ENCODE measurements around the gene RPL36. TPM values are rescaled to one million over a fixed set of nuclear protein-coding genes. Genes with fewer than 3 reads are reported as not detected.
"Not testable (repeated sequence)": the region's sequence is repeated elsewhere in the genome, so short reads cannot be mapped to it uniquely, and the experiment has no call there.

RPL36 gene
- total RNA-seq, 2 experiments from 2014 or later, result 1,036 to 1,058 TPM

DNA sequence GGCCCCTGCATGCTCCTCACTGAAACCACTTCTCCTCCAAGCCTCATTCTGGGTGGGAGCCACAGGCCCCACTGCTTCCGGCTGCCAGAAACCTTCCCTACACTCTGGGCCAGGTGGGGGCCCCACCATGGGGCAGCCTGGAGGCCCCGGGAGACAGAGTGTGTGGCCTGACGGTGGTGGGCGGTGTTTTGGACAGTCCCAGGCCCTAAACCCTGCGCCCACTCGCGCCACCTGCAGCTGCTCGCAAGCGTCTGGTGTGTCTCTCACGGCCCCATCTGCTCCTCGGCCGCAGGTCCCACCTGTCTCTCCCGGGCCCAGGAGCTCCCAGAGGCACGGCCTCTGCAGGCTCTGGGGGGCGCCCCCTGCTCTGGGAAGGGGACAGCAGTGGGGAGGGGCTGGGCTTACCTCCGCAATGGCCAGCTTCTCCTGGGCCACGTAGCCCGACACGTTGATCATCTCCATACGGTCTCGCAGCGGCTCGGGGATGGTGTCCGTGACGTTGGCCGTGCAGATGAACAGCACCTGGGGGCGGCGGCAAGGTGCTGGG lies 5.6 kb downstream of the RPL36 start:
- Mint-ChIP-seq H3K27ac (no peak overlapping the region), H3K4me3 (no peak overlapping the region), H3K27me3 (no peaks in the 10 kb centered on the region), H3K9me3 (no peaks in the 10 kb centered on the region), H3K4me1 (peaks cover 23% of the 10 kb centered on the region), H3K36me3 (ENCODE audit: low read depth) (peaks cover 54% of the 10 kb centered on the region)
- DNase-seq, result no peak
- POLR2A ChIA-PET, result interaction anchor here (0.9 kb wide), 1 partner anchor 23 kb away, joined by 4 read pairs; no protein-coding TSS in a partner anchor
- CTCF ChIA-PET, result no interaction called here

GRCh38 chr19:5696196-5697021 lies 6.3 kb downstream of the RPL36 start:
- peaks cover 54% of the 10 kb centered on the region for H3K36me3 Mint-ChIP-seq (ENCODE audit: low read depth)
- H3K4me1 Mint-ChIP-seq, result peaks cover 18% of the 10 kb centered on the region
- no peak overlapping the region for H3K27ac Mint-ChIP-seq
- POLR2A ChIA-PET, result interaction anchor here (0.9 to 2.8 kb wide), 2 partner anchors 17 to 22 kb away, joined by 4 to 10 read pairs; no protein-coding TSS in a partner anchor
- CTCF ChIA-PET, result no interaction called here
- H3K27me3 Mint-ChIP-seq, result no peaks in the 10 kb centered on the region
- DNase-seq, result no peak
- no peak overlapping the region for H3K4me3 Mint-ChIP-seq
- no peaks in the 10 kb centered on the region for H3K9me3 Mint-ChIP-seq

DNA sequence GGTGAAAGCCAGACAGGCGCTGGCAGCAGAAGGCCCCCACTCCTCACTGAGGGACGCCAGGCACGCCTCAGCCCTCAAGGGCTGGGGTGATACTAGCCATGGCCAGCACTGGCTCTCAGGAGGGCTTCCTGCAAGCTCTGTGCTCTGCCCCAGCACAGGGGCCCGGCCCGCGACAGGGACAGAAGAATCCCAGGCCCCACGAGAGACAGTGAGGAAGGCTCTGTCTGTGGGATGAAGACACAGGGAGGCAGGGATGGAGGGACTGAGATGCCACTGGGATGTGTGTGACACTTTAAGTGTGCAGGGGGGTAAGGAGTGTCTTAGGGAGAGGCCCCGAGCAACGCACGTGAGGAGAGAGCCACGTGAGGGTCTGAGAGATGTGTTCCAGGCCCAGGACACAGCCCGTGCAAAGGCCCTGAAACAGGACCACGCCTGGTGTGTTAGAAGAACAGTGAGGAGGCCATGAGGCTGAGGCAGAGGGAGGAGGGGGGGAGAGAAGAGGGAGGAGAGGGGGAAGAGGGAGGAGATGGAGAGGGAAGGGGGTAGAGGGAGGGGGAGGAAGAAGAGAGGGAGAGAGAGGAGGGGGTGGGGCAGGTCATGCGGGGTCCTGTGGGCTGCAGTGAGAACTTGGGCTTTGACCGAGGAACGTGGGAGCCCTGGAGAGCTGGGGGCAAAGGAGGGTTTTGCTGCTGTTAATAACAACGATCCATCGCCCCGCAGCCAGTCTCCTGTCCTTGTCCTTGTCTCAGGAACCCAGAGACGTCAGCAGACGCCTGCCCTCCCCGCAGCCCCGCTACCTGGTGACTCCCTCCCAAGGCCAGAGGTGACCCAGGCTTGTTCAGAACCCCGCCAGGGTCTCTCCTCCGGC lies 7.2 kb downstream of the RPL36 start:
- no peak overlapping the region for H3K27ac Mint-ChIP-seq
- H3K27me3 Mint-ChIP-seq, result no peaks in the 10 kb centered on the region
- no peak for DNase-seq
- no peaks in the 10 kb centered on the region for H3K9me3 Mint-ChIP-seq
- ChIA-PET CTCF (no interaction called here), POLR2A (interaction anchor here (2.2 to 2.8 kb wide), 2 partner anchors 11 to 16 kb away, joined by 7 to 10 read pairs; no protein-coding TSS in a partner anchor)
- H3K36me3 Mint-ChIP-seq (ENCODE audit: low read depth), result peaks cover 53% of the 10 kb centered on the region
- H3K4me3 Mint-ChIP-seq, result no peak overlapping the region
- peaks cover 13% of the 10 kb centered on the region for H3K4me1 Mint-ChIP-seq

DNA sequence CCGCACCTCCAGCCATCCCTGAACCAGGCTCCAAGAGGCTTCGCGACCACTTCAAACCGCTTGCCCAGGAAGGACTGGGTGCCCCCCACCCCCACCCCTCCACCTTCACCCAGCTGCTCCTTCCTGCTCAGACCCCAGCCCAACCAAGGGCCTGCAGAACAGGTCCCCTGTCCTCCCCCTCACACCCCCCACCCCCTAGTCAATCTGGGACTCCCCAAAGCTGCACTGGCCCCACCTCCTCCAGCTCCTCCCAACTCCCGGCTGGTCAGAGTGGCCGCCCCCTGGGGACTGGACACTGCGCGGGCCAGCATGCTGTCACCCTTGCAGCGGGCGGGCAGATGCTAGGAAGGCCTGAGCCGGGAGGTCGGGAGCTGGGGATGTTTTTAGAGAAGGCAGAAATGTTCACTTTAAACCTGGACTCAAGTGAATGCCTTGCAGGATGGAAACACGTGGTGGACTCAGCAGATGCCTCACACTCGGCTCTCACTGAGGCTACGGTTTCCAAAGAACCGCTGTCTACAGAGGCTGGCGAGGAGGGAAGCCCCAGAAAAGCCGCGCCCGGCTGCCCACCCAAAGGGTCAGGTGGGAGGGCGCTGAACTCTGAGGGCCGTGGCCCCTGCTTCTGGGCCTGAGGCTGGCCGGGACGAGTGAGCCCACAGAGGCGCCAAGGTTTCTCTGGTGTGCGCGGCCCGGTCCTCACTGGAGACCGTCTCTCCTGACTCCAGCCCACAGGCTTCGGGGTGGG lies 8.0 kb downstream of the RPL36 start:
- H3K9me3 Mint-ChIP-seq, result no peaks in the 10 kb centered on the region
- H3K27ac Mint-ChIP-seq, result no peak overlapping the region

GRCh38 chr19:5698635-5699422 lies 8.7 kb downstream of the RPL36 start:
- Mint-ChIP-seq H3K27ac (no peak overlapping the region), H3K27me3 (no peaks in the 10 kb centered on the region), H3K9me3 (no peaks in the 10 kb centered on the region), H3K4me3 (no peak overlapping the region), H3K4me1 (peaks cover 2% of the 10 kb centered on the region), H3K36me3 (ENCODE audit: low read depth) (peaks cover 49% of the 10 kb centered on the region)
- POLR2A ChIA-PET, result interaction anchor here (0.9 to 2.8 kb wide), 5 partner anchors 8 to 22 kb away, joined by 3 to 10 read pairs (median 6); partner anchors contain the start of genes CATSPERD and LONP1
- CTCF ChIA-PET, result no interaction called here
- no peak for DNase-seq

More for the DNA sequence above, 8.0 kb downstream of the RPL36 start:
- peaks cover 6% of the 10 kb centered on the region for H3K4me1 Mint-ChIP-seq
- POLR2A ChIA-PET, result interaction anchor here (2.2 to 2.8 kb wide), 2 partner anchors 10 to 15 kb away, joined by 7 to 10 read pairs; no protein-coding TSS in a partner anchor
- peaks cover 47% of the 10 kb centered on the region for H3K36me3 Mint-ChIP-seq (ENCODE audit: low read depth)
- no peak overlapping the region for H3K4me3 Mint-ChIP-seq
- H3K27me3 Mint-ChIP-seq, result no peaks in the 10 kb centered on the region
- DNase-seq, result no peak
- CTCF ChIA-PET, result no interaction called here

DNA sequence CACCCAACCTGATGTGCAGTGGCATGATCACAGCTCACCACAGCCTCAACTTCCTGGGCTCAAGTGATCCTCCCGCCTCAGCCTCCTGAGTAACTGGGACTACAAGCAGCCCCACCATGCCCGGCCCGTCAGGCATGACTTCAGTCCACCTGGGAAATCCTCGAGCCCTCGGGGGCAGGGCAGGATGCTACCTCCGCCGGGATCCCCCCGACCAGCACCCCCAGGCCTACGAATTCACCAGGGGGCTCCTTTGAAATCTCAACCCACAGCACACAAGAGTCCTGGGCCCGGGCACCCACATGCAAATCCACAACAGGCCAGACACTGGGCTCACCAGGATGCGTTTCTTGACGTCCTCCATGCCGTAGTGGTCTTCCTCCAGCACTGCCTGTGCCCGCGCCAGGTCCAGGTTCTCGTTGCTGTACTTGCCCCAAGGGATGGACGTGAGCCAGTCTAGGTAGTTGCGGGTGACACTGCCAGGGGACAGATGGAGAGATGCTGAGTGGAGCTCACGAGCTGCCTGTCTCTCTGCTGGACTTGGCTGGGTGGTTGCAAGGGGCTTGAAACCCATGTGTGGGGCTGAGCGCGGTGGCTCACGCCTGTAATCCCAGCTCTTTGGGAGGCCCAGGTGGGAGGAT lies 10.5 kb downstream of the RPL36 start:
- no peaks in the 10 kb centered on the region for H3K27me3 Mint-ChIP-seq
- DNase-seq, result no peak
- no peaks in the 10 kb centered on the region for H3K4me1 Mint-ChIP-seq
- H3K9me3 Mint-ChIP-seq, result no peaks in the 10 kb centered on the region
- ChIA-PET CTCF (interaction anchor here (1.5 kb wide), 1 partner anchor 11 kb away, joined by 6 read pairs; the partner anchor contains the start of gene RPL36), POLR2A (interaction anchor here (1.9 kb wide), 1 partner anchor 14 kb away, joined by 6 read pairs; no protein-coding TSS in a partner anchor)
- H3K4me3 Mint-ChIP-seq, result no peak overlapping the region
- no peak overlapping the region for H3K27ac Mint-ChIP-seq
- H3K36me3 Mint-ChIP-seq (ENCODE audit: low read depth), result peaks cover 47% of the 10 kb centered on the region

DNA sequence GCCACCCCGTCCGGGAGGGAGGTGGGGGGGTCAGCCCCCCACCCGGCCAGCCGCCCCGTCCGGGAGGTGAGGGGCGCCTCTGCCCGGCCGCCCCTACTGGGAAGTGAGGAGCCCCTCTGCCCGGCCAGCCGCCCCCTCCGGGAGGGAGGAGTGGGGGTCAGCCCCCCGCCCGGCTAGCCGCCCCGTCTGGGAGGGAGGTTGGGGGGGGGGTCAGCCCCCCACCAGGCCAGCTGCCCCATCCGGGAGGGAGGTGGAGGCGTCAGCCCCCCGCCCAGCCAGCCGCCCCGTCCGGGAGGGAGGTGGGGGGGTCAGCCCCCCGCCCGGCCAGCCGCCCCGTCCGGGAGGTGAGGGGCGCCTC lies 11.9 kb downstream of the RPL36 start:
- DNase-seq, H3K27me3 Mint-ChIP-seq, POLR2A ChIA-PET, H3K27ac Mint-ChIP-seq, H3K4me1 Mint-ChIP-seq, H3K4me3 Mint-ChIP-seq, H3K9me3 Mint-ChIP-seq, CTCF ChIA-PET: not testable (repeated sequence)
- peaks cover 46% of the 10 kb centered on the region for H3K36me3 Mint-ChIP-seq (ENCODE audit: low read depth)

DNA sequence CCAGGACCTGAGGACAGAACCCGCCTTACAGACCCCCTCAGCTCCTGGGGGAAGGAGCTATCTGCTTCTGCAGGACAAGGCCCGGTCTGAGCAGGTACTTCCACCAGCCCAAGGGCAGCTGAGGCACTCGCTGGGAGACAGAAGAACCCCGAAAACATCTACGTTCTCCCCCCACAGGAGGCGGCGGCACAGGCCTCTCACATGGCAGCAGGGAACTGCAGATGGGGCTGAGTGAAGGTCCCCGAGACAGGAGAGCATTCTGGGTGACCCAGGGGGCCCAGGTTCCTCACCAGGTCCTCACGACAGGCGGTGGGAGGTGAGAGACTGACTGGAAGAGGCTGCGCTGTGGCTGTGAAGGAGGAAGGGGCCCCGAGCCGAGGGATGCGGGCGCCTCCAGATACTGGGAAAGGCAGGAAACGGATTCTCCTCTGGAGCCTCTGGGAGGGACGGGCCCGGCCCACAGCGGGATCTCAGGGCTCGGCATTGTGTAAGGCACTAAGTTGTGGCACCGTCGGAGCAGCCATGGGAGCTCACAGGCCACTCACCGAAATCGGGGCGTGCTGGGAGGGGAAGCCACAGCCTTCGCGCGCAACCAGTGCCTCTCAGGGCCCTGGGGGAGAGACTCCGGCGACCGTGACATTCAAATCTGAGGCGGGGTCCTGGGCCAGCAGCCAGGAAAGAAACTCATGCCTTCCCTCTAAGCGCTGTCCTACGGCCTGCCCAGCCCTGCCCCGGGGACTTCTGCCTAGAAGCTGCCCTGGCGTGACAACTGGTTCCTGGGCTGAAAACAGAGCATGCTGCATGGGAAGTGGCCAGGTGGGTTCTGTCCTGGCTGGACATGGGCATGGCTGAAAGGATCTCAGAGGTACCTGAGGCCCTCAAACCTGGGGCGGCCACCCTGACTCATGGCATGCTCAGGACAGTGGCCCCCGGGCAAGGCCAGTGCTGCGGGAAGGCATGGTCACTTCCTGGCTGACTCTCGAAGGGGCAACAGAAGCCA lies 14.0 kb downstream of the RPL36 start:
- POLR2A ChIA-PET, result interaction anchor here (1.9 kb wide), 1 partner anchor 13 kb away, joined by 7 read pairs; no protein-coding TSS in a partner anchor
- H3K27ac Mint-ChIP-seq, result no peak overlapping the region
- no peaks in the 10 kb centered on the region for H3K27me3 Mint-ChIP-seq
- DNase-seq, result no peak
- H3K36me3 Mint-ChIP-seq (ENCODE audit: low read depth), result peaks cover 47% of the 10 kb centered on the region
- no peaks in the 10 kb centered on the region for H3K4me1 Mint-ChIP-seq
- no peaks in the 10 kb centered on the region for H3K9me3 Mint-ChIP-seq
- CTCF ChIA-PET, result no interaction called here
- H3K4me3 Mint-ChIP-seq, result no peak overlapping the region

DNA sequence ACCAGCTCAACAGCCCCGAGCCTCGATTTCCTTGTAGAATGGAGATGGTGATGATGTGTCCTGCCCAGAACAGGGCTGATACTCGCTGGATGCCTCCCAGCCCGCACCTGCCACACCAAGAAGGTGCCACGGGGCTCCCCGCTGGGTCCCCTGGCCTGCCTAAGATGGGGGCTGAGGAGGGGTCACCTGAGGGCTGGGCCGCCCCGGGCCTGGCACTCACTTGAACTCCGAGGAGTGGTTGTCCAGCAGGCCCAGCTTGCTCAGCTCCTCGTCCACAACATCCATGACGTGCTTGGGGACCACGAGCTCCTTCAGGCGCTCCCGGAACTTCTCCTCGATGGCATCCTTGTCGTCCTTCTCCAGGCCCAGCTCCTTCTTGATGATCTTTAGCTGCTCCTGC lies 15.5 kb downstream of the RPL36 start:
- Mint-ChIP-seq H3K36me3 (ENCODE audit: low read depth) (peaks cover 47% of the 10 kb centered on the region), H3K4me1 (no peaks in the 10 kb centered on the region)
- CTCF ChIA-PET, result interaction anchor here (0.7 kb wide), 1 partner anchor 775 kb away, joined by 3 read pairs; no protein-coding TSS in a partner anchor

DNA sequence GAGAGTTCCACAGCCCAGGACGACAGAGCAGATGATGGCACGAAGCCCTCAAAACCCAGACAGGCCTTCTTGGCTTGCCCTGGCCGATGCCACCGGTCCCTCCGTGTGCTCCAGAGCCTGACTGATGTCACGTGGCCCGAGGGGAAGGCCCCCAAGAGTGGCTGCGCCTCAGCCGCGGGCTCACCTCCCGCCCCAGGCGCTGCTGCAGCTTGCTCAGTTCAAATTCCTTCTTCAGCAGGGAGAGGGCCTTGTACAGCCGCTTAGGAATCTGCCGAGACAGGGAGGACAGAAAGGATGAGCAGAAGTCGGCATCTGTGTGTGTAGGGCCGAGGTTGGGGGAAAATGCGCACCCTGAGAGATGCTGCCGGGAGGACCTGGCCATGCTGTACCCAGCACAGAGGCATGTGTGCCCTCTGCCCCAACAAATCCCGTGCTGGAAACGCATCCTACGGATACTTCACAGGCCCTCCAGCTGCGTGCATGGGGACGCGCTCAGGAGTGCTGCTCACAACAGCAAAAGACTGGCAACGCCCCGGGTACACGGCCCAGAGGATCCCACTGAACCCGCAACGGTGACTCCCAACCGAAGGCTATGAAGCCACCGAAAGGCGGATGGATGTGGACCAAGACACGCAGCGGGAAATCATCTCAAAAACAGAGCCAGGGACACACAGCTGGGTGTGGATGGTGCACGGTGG lies 16.9 kb downstream of the RPL36 start:
- Mint-ChIP-seq H3K27me3 (no peaks in the 10 kb centered on the region), H3K36me3 (ENCODE audit: low read depth) (peaks cover 49% of the 10 kb centered on the region), H3K4me1 (no peaks in the 10 kb centered on the region), H3K4me3 (no peak overlapping the region), H3K27ac (no peak overlapping the region), H3K9me3 (no peaks in the 10 kb centered on the region)
- DNase-seq, result no peak
- ChIA-PET POLR2A (interaction anchor here (1.7 to 3.6 kb wide), 3 partner anchors 8 to 16 kb away, joined by 7 to 24 read pairs (median 9); partner anchors contain the start of genes CATSPERD and LONP1), CTCF (no interaction called here)

More for the DNA sequence above, 15.5 kb downstream of the RPL36 start:
- Mint-ChIP-seq H3K27me3 (no peaks in the 10 kb centered on the region), H3K27ac (no peak overlapping the region), H3K4me3 (no peak overlapping the region), H3K9me3 (no peaks in the 10 kb centered on the region)
- POLR2A ChIA-PET, result interaction anchor here (1.9 to 3.6 kb wide), 2 partner anchors 13 to 15 kb away, joined by 7 to 24 read pairs; partner anchors contain the start of genes CATSPERD and LONP1
- no peak for DNase-seq
